Glutamatergic neuron (in vitro differentiated cells): ENCODE data around the gene CLIP2. TPM values are rescaled to one million over a fixed set of nuclear protein-coding genes. Genes with fewer than 3 reads are reported as not detected.

ENCODE experiments used
- DNase-seq: peaks from one replicate; pipeline ENCODE4 v3.0.0; 2022
- H3K27ac Mint-ChIP-seq: one replicate; pipeline ENCODE4 v1.8.0; 2020; ENCODE audit warnings: mild to moderate bottlenecking, mixed read lengths, inconsistent platforms; ENCODE audit not compliant: unreplicated experiment
- H3K27me3 Mint-ChIP-seq: one replicate; pipeline ENCODE4 v1.8.0; 2020; ENCODE audit warnings: mild to moderate bottlenecking, moderate library complexity, mixed read lengths, inconsistent platforms; ENCODE audit not compliant: unreplicated experiment
- H3K36me3 Mint-ChIP-seq: one replicate; pipeline ENCODE4 v1.8.0; 2020; ENCODE audit warnings: mild to moderate bottlenecking, mixed read lengths, inconsistent platforms; ENCODE audit not compliant: unreplicated experiment
- H3K4me1 Mint-ChIP-seq: one replicate; pipeline ENCODE4 v1.8.0; 2020; ENCODE audit warnings: mild to moderate bottlenecking, low read depth, mixed read lengths, inconsistent platforms; ENCODE audit not compliant: unreplicated experiment
- H3K4me3 Mint-ChIP-seq: one replicate; pipeline ENCODE4 v1.8.0; 2020; ENCODE audit warnings: mild to moderate bottlenecking, mixed read lengths, inconsistent platforms; ENCODE audit not compliant: unreplicated experiment
- H3K9me3 Mint-ChIP-seq: one replicate; pipeline ENCODE4 v1.8.0; 2020; ENCODE audit warnings: mild to moderate bottlenecking, moderate library complexity, mixed read lengths, inconsistent platforms; ENCODE audit not compliant: unreplicated experiment
- CTCF ChIP-seq: fragments of 200-600 bp; sonication (generic); IDR thresholded peaks from one replicate; pipeline ENCODE4 v1.5.0; 2021; ENCODE audit not compliant: partially characterized antibody, unreplicated experiment
- total RNA-seq: library from RNA; stranded (reverse); fragmentation: NEBNext Ultra II Directional; extraction: Animal tissue kit (Norgen Biotek cat#: 25700); gene quantifications from one replicate; pipeline ENCODE4 v1.2.1, GENCODE V29; 2021; ENCODE audit not compliant: unreplicated experiment

Gene CLIP2
- total RNA-seq, 1 donor from 2014 or later: 96.1 TPM

DNA sequence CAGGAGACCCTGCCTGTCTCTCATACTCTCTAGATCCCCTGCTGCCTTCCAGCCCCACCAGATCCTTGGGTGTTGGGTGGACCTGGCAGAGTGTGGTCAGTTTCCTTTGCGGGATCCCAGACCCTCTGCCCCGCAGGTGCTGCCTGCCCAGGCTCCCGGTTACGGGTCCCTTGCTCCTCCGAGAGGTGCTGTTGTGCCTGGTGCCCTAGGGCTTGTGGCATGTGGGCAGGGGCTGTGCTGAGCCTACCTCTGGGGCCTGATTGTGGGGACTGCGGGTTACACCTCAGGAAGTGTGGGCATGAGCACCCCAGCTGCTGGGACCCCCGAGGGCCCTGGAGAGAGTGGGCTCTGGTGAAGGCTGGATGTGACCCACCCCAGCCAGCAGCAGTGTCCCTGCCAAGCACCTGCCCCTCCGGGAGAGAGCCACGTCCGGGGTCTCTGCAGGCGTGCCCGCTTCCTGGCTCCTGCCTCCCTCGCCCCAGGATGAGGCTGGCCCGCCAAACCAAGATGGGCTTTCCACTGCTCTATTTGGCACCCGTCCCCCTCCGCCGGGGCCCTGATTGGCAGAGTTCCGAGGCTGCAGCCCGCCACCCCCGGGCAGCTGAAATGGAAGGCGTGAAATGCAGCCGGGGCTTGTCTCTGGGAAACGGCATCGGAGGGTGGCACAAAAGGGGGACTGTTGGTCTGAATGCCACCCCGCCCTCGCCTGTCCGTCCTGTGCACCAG lies 17.0 kb downstream of the CLIP2 start:
- no peak for DNase-seq
- Mint-ChIP-seq H3K27me3 (peaks cover 3% of the 10 kb centered on the region), H3K4me1 (peaks cover 7% of the 10 kb centered on the region), H3K27ac (no peak overlapping the region), H3K36me3 (no peaks in the 10 kb centered on the region), H3K4me3 (no peak overlapping the region), H3K9me3 (no peaks in the 10 kb centered on the region)
- no peak for TF ChIP-seq CTCF

DNA sequence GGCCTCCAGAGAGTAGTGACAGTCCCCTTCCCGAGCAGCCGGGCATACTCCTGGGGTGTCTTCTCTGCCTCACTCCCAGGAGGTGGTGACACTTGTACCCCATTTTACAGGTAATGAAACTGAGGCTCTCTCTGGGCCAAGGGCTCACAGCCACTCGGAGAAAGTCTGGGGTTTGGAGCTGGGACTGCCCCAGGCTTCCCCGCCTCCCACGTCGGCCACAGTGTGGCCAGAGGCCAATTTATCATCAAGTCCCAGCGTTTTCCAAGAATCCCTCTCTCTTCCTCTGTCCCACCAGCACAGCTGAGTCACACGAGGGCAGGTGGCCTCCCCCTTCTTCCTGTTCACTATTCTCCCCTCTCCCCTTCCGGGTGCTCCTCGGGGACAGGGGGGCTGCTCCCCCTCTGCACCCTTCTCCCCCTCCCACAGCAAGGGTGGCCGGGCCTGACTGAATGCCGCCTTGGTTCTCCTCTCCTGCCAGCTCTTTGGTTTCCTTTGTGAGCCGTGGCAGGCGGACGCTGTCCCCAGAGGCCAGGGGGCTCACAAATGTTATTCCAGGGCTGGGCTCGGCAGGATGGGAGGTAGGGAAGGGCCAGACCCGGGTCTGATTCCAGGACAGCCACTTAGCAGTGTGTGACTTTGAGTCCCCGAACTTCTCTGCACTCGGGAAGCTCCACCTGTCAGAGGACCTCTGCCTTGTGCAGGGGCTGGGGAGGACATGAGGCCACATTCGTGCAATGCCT lies 17.7 kb downstream of the CLIP2 start:
- peaks cover 3% of the 10 kb centered on the region for H3K27me3 Mint-ChIP-seq
- no peak overlapping the region for H3K4me3 Mint-ChIP-seq
- no peaks in the 10 kb centered on the region for H3K9me3 Mint-ChIP-seq
- DNase-seq: peak; percentile 70
- peak overlapping the region; percentile 75 for H3K27ac Mint-ChIP-seq
- TF ChIP-seq CTCF: no peak
- H3K36me3 Mint-ChIP-seq: no peaks in the 10 kb centered on the region
- peaks cover 7% of the 10 kb centered on the region for H3K4me1 Mint-ChIP-seq

DNA sequence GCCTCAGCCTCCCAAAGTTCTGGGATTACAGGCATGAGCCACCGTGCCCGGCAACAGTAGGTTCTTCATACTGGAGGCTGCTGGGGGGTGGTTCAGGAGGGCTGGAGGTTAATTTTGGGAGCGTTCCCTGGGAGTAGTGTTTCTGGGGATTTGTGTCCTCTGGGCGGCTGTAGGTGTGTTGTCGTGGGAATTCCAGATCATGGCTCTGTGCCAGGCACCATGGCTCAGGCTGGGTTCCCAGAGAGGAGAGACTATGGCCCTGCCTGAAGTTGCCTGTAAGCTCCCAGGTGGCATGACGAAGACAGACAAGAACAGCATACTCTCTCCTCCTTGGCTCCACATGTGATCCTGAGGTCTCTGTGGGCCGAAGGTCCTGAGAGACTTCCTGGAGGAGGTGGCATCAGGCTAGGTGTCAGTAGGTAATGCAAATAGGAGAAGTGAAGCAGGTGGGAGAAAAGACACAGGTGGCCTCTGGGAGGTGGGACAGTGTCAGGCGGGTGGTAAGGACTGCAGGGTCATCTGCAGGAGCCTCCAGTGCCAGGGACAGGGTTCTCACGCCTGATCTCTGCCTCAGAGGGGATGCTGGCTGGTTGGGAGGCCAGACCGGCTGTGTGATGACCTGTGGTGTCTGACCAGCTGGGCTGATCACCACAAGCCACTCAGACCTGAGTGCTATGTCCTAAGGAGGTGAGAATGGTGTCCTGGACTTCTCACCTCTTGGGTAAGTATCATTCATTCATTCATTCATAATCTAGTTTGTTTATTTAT lies 18.7 kb downstream of the CLIP2 start:
- peaks cover 3% of the 10 kb centered on the region for H3K27me3 Mint-ChIP-seq
- H3K4me1 Mint-ChIP-seq: peaks cover 7% of the 10 kb centered on the region
- no peak for TF ChIP-seq CTCF
- no peaks in the 10 kb centered on the region for H3K9me3 Mint-ChIP-seq
- peak overlapping the region; percentile 75 for H3K27ac Mint-ChIP-seq
- H3K36me3 Mint-ChIP-seq: no peaks in the 10 kb centered on the region
- H3K4me3 Mint-ChIP-seq: no peak overlapping the region
- DNase-seq: no peak

DNA sequence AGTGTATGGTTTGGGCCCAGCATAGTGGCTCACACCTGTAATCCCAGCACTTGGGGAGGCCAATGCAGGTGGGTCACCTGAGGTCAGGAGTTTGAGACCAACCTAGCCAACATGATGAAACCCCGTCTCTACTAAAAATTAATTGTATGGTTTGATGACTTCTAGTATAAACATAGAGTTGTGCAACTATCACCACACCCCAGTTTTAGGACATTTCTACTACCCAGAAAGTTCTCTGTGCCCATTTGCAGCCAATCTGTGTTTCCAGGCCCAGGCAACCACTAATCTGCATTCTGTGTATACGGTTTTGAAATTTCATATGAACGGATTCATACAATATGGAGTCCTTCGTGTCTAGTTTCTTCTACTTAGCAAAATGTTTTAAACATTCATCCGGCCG lies 20.0 kb downstream of the CLIP2 start:
- TF ChIP-seq CTCF: no peak
- H3K4me3 Mint-ChIP-seq: no peak overlapping the region
- H3K4me1 Mint-ChIP-seq: peaks cover 7% of the 10 kb centered on the region
- no peak for DNase-seq
- no peaks in the 10 kb centered on the region for H3K9me3 Mint-ChIP-seq
- peaks cover 3% of the 10 kb centered on the region for H3K27me3 Mint-ChIP-seq
- no peak overlapping the region for H3K27ac Mint-ChIP-seq
- no peaks in the 10 kb centered on the region for H3K36me3 Mint-ChIP-seq
